Activated T-cell treated with anti-CD3 and anti-CD28 coated beads for 48 hours (primary cell): ENCODE data around the gene CALML6.

Experiments
- DNase-seq: peaks from one replicate; pipeline ENCODE4 v3.0.0-alpha.2; 2020; ENCODE audit warnings: low read depth

Gene CALML6

GRCh38 chr1:1965546-1965945 is 50.5 kb downstream of the CALML6 start:
- DNase-seq = no peak

- DNase-seq = no peak
These were observed 51.1 kb downstream of the CALML6 start for GRCh38 chr1:1966071-1966740.
